Caco-2 (cell line): ENCODE data around the gene MEST. TPM values are rescaled to one million over a fixed set of nuclear protein-coding genes. Genes with fewer than 3 reads are reported as not detected.
"Not testable (repeated sequence)": the region's sequence is repeated elsewhere in the genome, so short reads cannot be mapped to it uniquely, and the experiment has no call there.

Source experiments
- BruUV-seq: library from RNA; stranded (reverse); fragments of 400-500 nt; replicated peaks from 2 replicates; lab custom pipeline; 2021; lab: Mats Ljungman, UMichigan
- CTCF ChIA-PET: fragments of 300-600 bp; sonication (Branson Sonifier 250); formaldehyde crosslinking; loops from one replicate; lab custom pipeline; 2022; ENCODE audit warnings: antibody characterized with exemption; lab: Charles Lee
- POLR2A ChIA-PET: fragments of 300-600 bp; sonication (Branson Sonifier 250); formaldehyde crosslinking; loops from one replicate; lab custom pipeline; 2022; ENCODE audit warnings: antibody characterized with exemption; lab: Charles Lee
- DNase-seq, 2 experiments: peaks; one replicate each; pipeline versions ENCODE4 v3.0.0 to v3.0.0-alpha.2; 2020 to 2022
- H3K27me3 ChIP-seq: replicated peaks from 2 replicates; pipeline ENCODE4 v1.6.0; 2011; ENCODE audit warnings: low read length; ENCODE audit not compliant: control insufficient read depth, insufficient read depth
- H3K36me3 ChIP-seq: 2 replicates; pipeline ENCODE4 v1.5.1; 2011; ENCODE audit warnings: low read length; ENCODE audit not compliant: control insufficient read depth, insufficient read depth
- H3K4me1 ChIP-seq: fragments of 250-450 bp; sonication (Bioruptor Pico); 2 replicates; pipeline ENCODE4 v1.5.1; 2020; ENCODE audit warnings: mild to moderate bottlenecking
- H3K4me3 ChIP-seq: 2 replicates; pipeline ENCODE4 v1.5.1; 2011; ENCODE audit warnings: low read depth, mild to moderate bottlenecking, control low read depth, low read length
- H3K9me3 ChIP-seq: fragments of 250-450 bp; sonication (Bioruptor Pico); 2 replicates; pipeline ENCODE4 v1.5.1; 2020; ENCODE audit warnings: mild to moderate bottlenecking, moderate library complexity
- H3K27ac Mint-ChIP-seq: one replicate; pipeline ENCODE4 v1.8.0; 2022; ENCODE audit warnings: mixed read lengths; ENCODE audit not compliant: unreplicated experiment
- H3K27me3 Mint-ChIP-seq: one replicate; pipeline ENCODE4 v1.8.0; 2022; ENCODE audit warnings: mixed read lengths; ENCODE audit not compliant: insufficient read depth, unreplicated experiment
- H3K36me3 Mint-ChIP-seq: one replicate; pipeline ENCODE4 v1.8.0; 2022; ENCODE audit warnings: mild to moderate bottlenecking, mixed read lengths; ENCODE audit not compliant: insufficient read depth, unreplicated experiment
- H3K4me1 Mint-ChIP-seq: one replicate; pipeline ENCODE4 v1.8.0; 2022; ENCODE audit warnings: low read depth, mixed read lengths; ENCODE audit not compliant: unreplicated experiment
- H3K4me3 Mint-ChIP-seq: one replicate; pipeline ENCODE4 v1.8.0; 2022; ENCODE audit warnings: mild to moderate bottlenecking, moderate library complexity, mixed read lengths; ENCODE audit not compliant: unreplicated experiment
- H3K9me3 Mint-ChIP-seq: one replicate; pipeline ENCODE4 v1.8.0; 2022; ENCODE audit warnings: mixed read lengths; ENCODE audit not compliant: unreplicated experiment
- CTCF ChIP-seq, 2 experiments: fragments of 200-600 bp in 1 of 2; IDR thresholded peaks; 1 replicate in 1 of 2; 2 replicates in 1 of 2; pipeline versions ENCODE4 v1.5.1 to v1.8.0; 2011 to 2022; ENCODE audit warnings: antibody characterized with exemption in 1 of 2, control low read depth in 1 of 2, inconsistent platforms in 1 of 2, low read depth in 1 of 2, low read length in 1 of 2, mild to moderate bottlenecking in 1 of 2, moderate library complexity in 1 of 2; ENCODE audit not compliant: insufficient read depth in 1 of 2, severe bottlenecking in 1 of 2, unreplicated experiment in 1 of 2
- intact Hi-C: fragments of 100-400 bp; cut with micrococcal nuclease; formaldehyde crosslinking; loops from one replicate; pipeline ENCODE4 v1.10.0; 2022; ENCODE audit not compliant: unreplicated experiment
- total RNA-seq: library from RNA; stranded (reverse); gene quantifications from 2 replicates; pipeline ENCODE4 v1.2.3, GENCODE V29; 2022

The MEST gene
- total RNA-seq, 1 experiment from 2014 or later, result 270 TPM

GRCh38 chr7:130513447-130513846, 21.6 kb downstream of the MEST start:
- no peak for TF ChIP-seq CTCF (IDR thresholded peaks at IDR 0.05; ENCODE audit: insufficient read depth in 1 of 2, low read depth in 1 of 2, low read length in 1 of 2, severe bottlenecking in 1 of 2, unreplicated experiment in 1 of 2)
- ChIA-PET POLR2A (no interaction called here), CTCF (no interaction called here)
- intact Hi-C loops, result no loop called here
- no peaks in the 10 kb centered on the region for H3K9me3 Mint-ChIP-seq
- no peak overlapping the region for H3K4me3 Mint-ChIP-seq
- H3K27ac Mint-ChIP-seq, result no peak overlapping the region
- no peaks in the 10 kb centered on the region for H3K36me3 Mint-ChIP-seq
- H3K36me3 ChIP-seq, result no peaks in the 10 kb centered on the region; the same call in 1 of the 2 replicates
- no peaks in the 10 kb centered on the region for H3K27me3 ChIP-seq
- H3K4me1 Mint-ChIP-seq, result no peaks in the 10 kb centered on the region
- H3K4me1 ChIP-seq, result no peaks in the 10 kb centered on the region
- no peak for DNase-seq
- no peak overlapping the region for H3K4me3 ChIP-seq
- no peaks in the 10 kb centered on the region for H3K27me3 Mint-ChIP-seq
- no peaks in the 10 kb centered on the region for H3K9me3 ChIP-seq
- no TSS peak for BruUV-seq

DNA sequence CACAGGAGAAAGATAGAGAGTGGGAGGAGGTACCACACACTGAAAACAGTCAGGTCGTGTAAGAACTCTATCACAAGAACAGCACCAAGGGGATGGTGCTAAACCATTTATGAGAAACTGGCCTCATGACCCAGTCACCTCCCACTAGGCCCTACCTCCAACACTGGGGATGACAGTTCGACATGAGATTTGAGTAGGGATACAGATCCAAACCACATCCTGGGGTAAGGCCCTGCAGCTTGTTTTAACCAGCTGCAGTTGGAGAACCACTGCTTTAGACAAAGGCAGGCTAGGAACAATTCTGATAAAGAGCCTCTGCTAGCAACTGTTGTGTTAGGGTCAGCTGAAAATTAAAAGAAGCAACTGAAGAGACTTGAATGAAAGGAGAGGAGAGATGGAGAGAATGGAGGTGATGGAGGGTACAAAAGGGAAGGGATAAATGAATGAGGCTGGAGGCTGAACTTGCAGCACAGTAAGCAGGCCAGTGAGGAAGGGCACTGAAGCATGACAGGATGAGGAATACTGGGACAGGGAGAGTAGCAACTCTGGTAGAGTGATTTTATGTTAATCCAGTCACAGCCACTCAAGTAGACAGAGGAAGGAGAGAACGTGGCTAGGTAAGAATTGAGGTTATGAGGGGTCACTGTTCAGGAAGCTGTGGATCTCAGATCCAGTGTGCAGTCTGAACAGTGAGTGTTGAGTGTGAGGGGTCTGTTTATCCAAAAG, 23.6 kb downstream of the MEST start:
- no peaks in the 10 kb centered on the region for H3K4me1 Mint-ChIP-seq

DNA sequence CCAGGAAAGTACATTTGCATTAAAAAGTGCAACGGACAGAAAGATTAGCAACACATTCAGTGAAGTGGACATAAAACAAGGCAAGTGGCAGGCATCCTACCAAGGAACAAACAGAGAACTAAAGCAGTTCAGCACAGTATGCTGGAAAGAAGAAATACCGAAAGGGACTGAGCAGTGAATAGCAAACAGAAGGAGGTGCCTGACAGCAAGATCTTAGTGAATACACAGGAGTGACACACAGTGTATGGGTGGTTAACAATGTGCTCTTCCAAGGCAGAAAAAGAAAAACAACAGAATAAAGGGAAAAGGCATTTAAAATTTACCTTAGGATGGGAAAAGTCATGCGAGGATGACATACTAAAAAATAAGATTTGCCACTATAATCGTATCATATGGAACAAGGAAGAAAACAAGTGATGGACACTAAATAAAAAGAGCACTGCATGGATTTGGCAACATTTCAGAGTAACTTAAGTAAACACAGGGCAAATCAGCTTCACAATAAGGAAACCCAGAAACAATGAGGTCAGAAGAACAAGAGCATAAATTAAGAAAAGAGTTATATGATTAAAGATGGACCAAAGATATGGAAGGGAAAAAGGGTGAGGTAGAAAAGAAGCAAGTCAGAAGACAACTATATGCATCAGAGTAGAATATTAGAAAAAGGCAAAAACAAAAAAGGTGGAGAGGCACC, 29.5 kb downstream of the MEST start:
- no peaks in the 10 kb centered on the region for H3K9me3 Mint-ChIP-seq
- no peaks in the 10 kb centered on the region for H3K36me3 Mint-ChIP-seq
- no peaks in the 10 kb centered on the region; the same call in 1 of the 2 replicates for H3K36me3 ChIP-seq
- ChIA-PET POLR2A (no interaction called here), CTCF (no interaction called here)
- intact Hi-C loops, result no loop called here
- no peak overlapping the region for H3K27ac Mint-ChIP-seq
- no peak overlapping the region for H3K4me3 ChIP-seq
- no peaks in the 10 kb centered on the region for H3K27me3 ChIP-seq
- no peak overlapping the region for H3K4me3 Mint-ChIP-seq
- H3K9me3 ChIP-seq, result no peaks in the 10 kb centered on the region
- H3K4me1 Mint-ChIP-seq, result no peaks in the 10 kb centered on the region
- no TSS peak for BruUV-seq
- no peak for DNase-seq
- no peak for TF ChIP-seq CTCF (IDR thresholded peaks at IDR 0.05; ENCODE audit: insufficient read depth in 1 of 2, low read depth in 1 of 2, low read length in 1 of 2, severe bottlenecking in 1 of 2, unreplicated experiment in 1 of 2)
- H3K4me1 ChIP-seq, result no peaks in the 10 kb centered on the region
- H3K27me3 Mint-ChIP-seq, result no peaks in the 10 kb centered on the region

More for the DNA sequence above, 23.6 kb downstream of the MEST start:
- H3K27me3 Mint-ChIP-seq, result no peaks in the 10 kb centered on the region
- H3K9me3 Mint-ChIP-seq, result no peaks in the 10 kb centered on the region
- no peak overlapping the region for H3K4me3 Mint-ChIP-seq
- no peak for DNase-seq
- no peak overlapping the region for H3K4me3 ChIP-seq
- no peaks in the 10 kb centered on the region for H3K27me3 ChIP-seq
- H3K9me3 ChIP-seq, result no peaks in the 10 kb centered on the region
- no peak for TF ChIP-seq CTCF (IDR thresholded peaks at IDR 0.05; ENCODE audit: insufficient read depth in 1 of 2, low read depth in 1 of 2, low read length in 1 of 2, severe bottlenecking in 1 of 2, unreplicated experiment in 1 of 2)
- H3K4me1 ChIP-seq, result no peaks in the 10 kb centered on the region
- no peak overlapping the region for H3K27ac Mint-ChIP-seq
- H3K36me3 ChIP-seq, result no peaks in the 10 kb centered on the region; the same call in 1 of the 2 replicates
- POLR2A ChIA-PET, result no interaction called here
- BruUV-seq, result no TSS peak
- intact Hi-C loops, result no loop called here
- H3K36me3 Mint-ChIP-seq, result no peaks in the 10 kb centered on the region
- CTCF ChIA-PET, result no interaction called here

DNA sequence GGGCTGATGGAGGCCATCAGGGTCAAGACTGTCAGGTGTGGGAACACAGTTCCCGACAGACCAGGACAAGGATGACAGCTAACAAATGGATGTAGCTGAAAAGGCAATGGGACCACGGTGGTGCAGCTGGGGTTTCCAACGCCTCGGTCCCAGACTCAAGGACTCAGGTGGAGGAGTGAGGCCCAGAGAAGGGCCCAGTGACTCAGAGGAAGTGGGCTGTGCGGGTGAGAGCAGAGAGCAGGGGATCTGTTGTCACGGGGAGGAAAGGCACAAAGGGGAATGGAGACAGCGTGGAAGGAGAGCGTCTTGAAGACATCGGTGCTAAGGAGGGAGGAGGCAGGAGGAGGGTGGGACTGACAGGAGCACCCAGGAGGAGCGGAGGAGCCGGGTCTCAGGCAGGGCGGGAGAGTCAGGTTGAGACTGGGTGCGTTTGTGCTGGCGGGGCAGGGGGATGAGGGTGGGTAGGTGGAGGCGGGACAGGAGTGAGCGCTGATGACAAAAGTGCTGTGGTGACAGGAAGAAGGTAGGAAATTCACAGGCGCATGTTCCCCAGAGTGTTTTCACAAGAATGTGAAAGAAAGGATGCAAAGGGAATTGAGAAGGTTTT, 31.7 kb downstream of the MEST start:
- H3K36me3 Mint-ChIP-seq, H3K9me3 Mint-ChIP-seq, intact Hi-C loops, DNase-seq, H3K27me3 ChIP-seq, H3K27me3 Mint-ChIP-seq, H3K4me1 ChIP-seq, CTCF ChIA-PET, H3K4me1 Mint-ChIP-seq, H3K4me3 ChIP-seq, H3K9me3 ChIP-seq, BruUV-seq, H3K4me3 Mint-ChIP-seq, H3K36me3 ChIP-seq, H3K27ac Mint-ChIP-seq, POLR2A ChIA-PET: not testable (repeated sequence)
